Upper lobe of left lung (tissue), 6 donors: Measurements from ENCODE around the gene ASB14. TPM values are rescaled to one million over a fixed set of nuclear protein-coding genes. Genes with fewer than 3 reads are reported as not detected.

ENCODE experiments used
- ATAC-seq, 2 donors: fragments of 200-7000 bp; cut with Tn5 transposase; one replicate each; pipeline ENCODE4 v1.9.1; 2022; ENCODE audit warnings: mild to moderate bottlenecking in 2 of 2, moderate library complexity in 2 of 2; ENCODE audit not compliant: low FRiP score in 2 of 2
- DNase-seq, 2 donors: peaks; one replicate each; pipeline ENCODE4 v3.0.0-alpha.2; 2019 to 2020
- H3K27ac ChIP-seq, 4 donors: fragments of 200-600 bp; sonication (generic); one replicate each; pipeline ENCODE4 v1.5.1; 2016 to 2019
- H3K27me3 ChIP-seq, 4 donors: fragments of 200-600 bp; sonication (generic); one replicate each; pipeline ENCODE4 v1.5.1; 2017 to 2019
- H3K36me3 ChIP-seq, 4 donors: fragments of 200-600 bp; sonication (generic); one replicate each; pipeline ENCODE4 v1.5.1; 2016 to 2019
- H3K4me1 ChIP-seq, 4 donors: fragments of 200-600 bp; sonication (generic); one replicate each; pipeline ENCODE4 v1.5.1; 2018 to 2019
- H3K4me3 ChIP-seq, 4 donors: fragments of 200-600 bp; sonication (generic); one replicate each; pipeline ENCODE4 v1.5.1; 2017 to 2019; ENCODE audit warnings: mild to moderate bottlenecking in 2 of 4, moderate library complexity in 1 of 4
- H3K9me3 ChIP-seq, 4 donors: fragments of 200-600 bp; sonication (generic); one replicate each; pipeline ENCODE4 v1.5.1; 2018 to 2019
- CTCF ChIP-seq, 6 experiments: fragments of 450-650 bp in 4 of 6; fragments of 200-600 bp in 2 of 6; sonication (generic) in 2 of 6; IDR thresholded peaks; one replicate each; pipeline ENCODE4 v1.5.1; 2016 to 2019; ENCODE audit warnings: antibody characterized with exemption in 6 of 6
- EP300 ChIP-seq, 4 donors: sonication (generic); formaldehyde crosslinking; IDR thresholded peaks; one replicate each; pipeline ENCODE4 v1.5.1; 2017; ENCODE audit warnings: antibody characterized with exemption in 4 of 4, control low read depth in 2 of 4
- POLR2A ChIP-seq, 4 donors: fragments of 450-650 bp; IDR thresholded peaks; one replicate each; pipeline ENCODE4 v1.5.1; 2016 to 2017; ENCODE audit warnings: antibody characterized with exemption in 4 of 4, mild to moderate bottlenecking in 2 of 4
- POLR2AphosphoS5 ChIP-seq, 2 donors: sonication (generic); formaldehyde crosslinking; IDR thresholded peaks; one replicate each; pipeline ENCODE4 v1.5.1; 2017; ENCODE audit warnings: antibody characterized with exemption in 2 of 2
- WGBS, 2 donors: methylation state at CpG; one replicate each; pipeline ENCODE4 v1.1.5; 2017 to 2018; 5-methylcytosine and 5-hydroxymethylcytosine counted together
- total RNA-seq, 6 donors: library from RNA; depleted of rRNA in 4 of 6; stranded (reverse); fragments of >200 nt in 4 of 6; gene quantifications; one replicate each; pipeline versions ENCODE4 v1.1.0 to v1.2.1, GENCODE V29; 2016 to 2021
- donor health status: DM: no; HTN: no; CAD: no; lungs with moderate emphysema.
- donor health status: DM: no; HTN: yes; CAD: no; lungs with severe emphysema.

ASB14 gene
- total RNA-seq, 6 donors from 2014 or later, result 0.64 to 2.1 (median 1.2) TPM; not detected in 3

- no peak overlapping the region for H3K4me3 ChIP-seq
- H3K27me3 ChIP-seq, result no peaks in the 10 kb centered on the region
- 79 to 95% methylated on average over 3 of the region's 3 CpGs for WGBS, 2 donors
- ATAC-seq, result no peak
- H3K9me3 ChIP-seq, result no peaks in the 10 kb centered on the region
- peaks cover 26 to 78% (median 49%) of the 10 kb centered on the region in 4 donors for H3K36me3 ChIP-seq
- DNase-seq, result no peak
- TF ChIP-seq POLR2AphosphoS5 (IDR thresholded peaks at IDR 0.05) (no peak), EP300 (IDR thresholded peaks at IDR 0.05) (no peak), CTCF (IDR thresholded peaks at IDR 0.05) (no peak), POLR2A (IDR thresholded peaks at IDR 0.05) (no peak)
- no peaks in the 10 kb centered on the region for H3K4me1 ChIP-seq
- H3K27ac ChIP-seq, result no peak overlapping the region
Measured at GRCh38 chr3:57256844-57257243, 35.6 kb downstream of the ASB14 start.

- Histone ChIP-seq H3K27me3 (no peaks in the 10 kb centered on the region), H3K36me3 (peaks cover 6 to 69% (median 18%) of the 10 kb centered on the region in 4 donors), H3K4me3 (no peak overlapping the region), H3K9me3 (no peaks in the 10 kb centered on the region), H3K27ac (no peak overlapping the region), H3K4me1 (no peaks in the 10 kb centered on the region)
- 73 to 88% methylated on average over 1 of the region's 1 CpG for WGBS, 2 donors
- ATAC-seq, result no peak
- TF ChIP-seq POLR2A (IDR thresholded peaks at IDR 0.05) (no peak), EP300 (IDR thresholded peaks at IDR 0.05) (no peak), POLR2AphosphoS5 (IDR thresholded peaks at IDR 0.05) (no peak), CTCF (IDR thresholded peaks at IDR 0.05) (no peak)
- no peak for DNase-seq
Measured at GRCh38 chr3:57252404-57252803, 40.1 kb downstream of the ASB14 start.

GRCh38 chr3:57244946-57245345 is 47.5 kb downstream of the ASB14 start:
- Histone ChIP-seq H3K4me3 (no peak overlapping the region), H3K4me1 (no peaks in the 10 kb centered on the region), H3K9me3 (no peaks in the 10 kb centered on the region), H3K27ac (no peak overlapping the region), H3K36me3 (peaks cover 13 to 98% (median 36%) of the 10 kb centered on the region in 4 donors), H3K27me3 (no peaks in the 10 kb centered on the region)
- 67 to 73% methylated on average over 2 of the region's 2 CpGs for WGBS, 2 donors
- DNase-seq, result no peak
- ATAC-seq, result no peak
- no peak for TF ChIP-seq POLR2A (IDR thresholded peaks at IDR 0.05)
- TF ChIP-seq CTCF (IDR thresholded peaks at IDR 0.05), result no peak
- no peak for TF ChIP-seq EP300 (IDR thresholded peaks at IDR 0.05)
- TF ChIP-seq POLR2AphosphoS5 (IDR thresholded peaks at IDR 0.05), result no peak

- ATAC-seq (no peak), DNase-seq (no peak)
- WGBS, 2 donors, result 90% methylated on average over 13 of the region's 13 CpGs
- H3K9me3 ChIP-seq, result no peaks in the 10 kb centered on the region
- no peak overlapping the region for H3K4me3 ChIP-seq
- peaks cover 0 to 23% (median 12%) of the 10 kb centered on the region in 4 donors for H3K36me3 ChIP-seq
- H3K27ac ChIP-seq, result no peak overlapping the region
- peaks cover 1 to 15% (median 4%) of the 10 kb centered on the region in 4 donors for H3K4me1 ChIP-seq
- no peak for TF ChIP-seq CTCF (IDR thresholded peaks at IDR 0.05)
- no peak for TF ChIP-seq EP300 (IDR thresholded peaks at IDR 0.05)
- no peak for TF ChIP-seq POLR2A (IDR thresholded peaks at IDR 0.05)
- TF ChIP-seq POLR2AphosphoS5 (IDR thresholded peaks at IDR 0.05), result no peak
- H3K27me3 ChIP-seq, result no peaks in the 10 kb centered on the region
Measured at GRCh38 chr3:57234613-57235575, 57.6 kb downstream of the ASB14 start.
